NB4 (cell line): Measurements from ENCODE around the gene ARHGAP33.

Experiments used
- MYC ChIP-seq: IDR thresholded peaks from 2 replicates; pipeline ENCODE4 v1.6.1; 2011; ENCODE audit warnings: low read depth, low read length
- POLR2A ChIP-seq: IDR thresholded peaks from 2 replicates; pipeline ENCODE4 v1.6.1; 2011; ENCODE audit warnings: mild to moderate bottlenecking; ENCODE audit not compliant: insufficient read length; ENCODE audit errors: extremely low read depth
- TF ChIP-seq, protein P1 (sequence below): IDR thresholded peaks from one replicate; pipeline ENCODE4 v1.5.1; 2012; ENCODE audit warnings: low read depth, low read length
- TF ChIP-seq, protein P2 (sequence below): IDR thresholded peaks from 2 replicates; pipeline ENCODE4 v1.6.1; 2011; ENCODE audit warnings: low read depth, low read length

DNA sequence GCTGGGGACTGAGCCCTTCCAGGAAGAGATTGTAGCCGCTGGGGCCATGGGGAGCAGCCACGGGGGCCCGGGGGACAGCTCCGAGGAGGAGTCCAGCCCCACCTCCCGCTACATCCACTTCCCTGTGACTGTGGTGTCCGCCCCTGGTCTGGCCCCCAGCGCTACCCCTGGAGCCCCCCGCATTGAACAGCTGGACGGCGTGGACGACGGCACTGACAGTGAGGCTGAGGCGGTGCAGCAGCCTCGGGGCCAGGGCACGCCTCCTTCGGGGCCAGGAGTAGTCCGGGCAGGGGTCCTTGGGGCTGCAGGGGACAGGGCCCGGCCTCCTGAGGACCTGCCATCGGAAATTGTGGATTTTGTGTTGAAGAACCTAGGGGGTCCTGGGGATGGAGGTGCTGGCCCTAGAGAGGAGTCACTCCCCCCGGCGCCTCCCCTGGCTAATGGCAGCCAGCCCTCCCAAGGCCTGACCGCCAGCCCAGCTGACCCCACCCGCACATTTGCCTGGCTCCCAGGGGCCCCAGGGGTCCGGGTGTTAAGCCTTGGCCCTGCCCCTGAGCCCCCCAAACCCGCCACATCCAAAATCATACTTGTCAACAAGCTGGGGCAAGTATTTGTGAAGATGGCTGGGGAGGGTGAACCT is 42.7 kb upstream of the ARHGAP33 start:
- TF ChIP-seq POLR2A = no peak
- TF ChIP-seq, protein P1, sequence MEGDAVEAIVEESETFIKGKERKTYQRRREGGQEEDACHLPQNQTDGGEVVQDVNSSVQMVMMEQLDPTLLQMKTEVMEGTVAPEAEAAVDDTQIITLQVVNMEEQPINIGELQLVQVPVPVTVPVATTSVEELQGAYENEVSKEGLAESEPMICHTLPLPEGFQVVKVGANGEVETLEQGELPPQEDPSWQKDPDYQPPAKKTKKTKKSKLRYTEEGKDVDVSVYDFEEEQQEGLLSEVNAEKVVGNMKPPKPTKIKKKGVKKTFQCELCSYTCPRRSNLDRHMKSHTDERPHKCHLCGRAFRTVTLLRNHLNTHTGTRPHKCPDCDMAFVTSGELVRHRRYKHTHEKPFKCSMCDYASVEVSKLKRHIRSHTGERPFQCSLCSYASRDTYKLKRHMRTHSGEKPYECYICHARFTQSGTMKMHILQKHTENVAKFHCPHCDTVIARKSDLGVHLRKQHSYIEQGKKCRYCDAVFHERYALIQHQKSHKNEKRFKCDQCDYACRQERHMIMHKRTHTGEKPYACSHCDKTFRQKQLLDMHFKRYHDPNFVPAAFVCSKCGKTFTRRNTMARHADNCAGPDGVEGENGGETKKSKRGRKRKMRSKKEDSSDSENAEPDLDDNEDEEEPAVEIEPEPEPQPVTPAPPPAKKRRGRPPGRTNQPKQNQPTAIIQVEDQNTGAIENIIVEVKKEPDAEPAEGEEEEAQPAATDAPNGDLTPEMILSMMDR = no peak
- TF ChIP-seq, protein P2, sequence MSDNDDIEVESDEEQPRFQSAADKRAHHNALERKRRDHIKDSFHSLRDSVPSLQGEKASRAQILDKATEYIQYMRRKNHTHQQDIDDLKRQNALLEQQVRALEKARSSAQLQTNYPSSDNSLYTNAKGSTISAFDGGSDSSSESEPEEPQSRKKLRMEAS = no peak
- TF ChIP-seq MYC = no peak
